Endothelial cell of umbilical vein (primary cell): ENCODE results near the gene RELN. TPM values are rescaled to one million over a fixed set of nuclear protein-coding genes. Genes with fewer than 3 reads are reported as not detected.

Experiments
- BruUV-seq: library from RNA; stranded (reverse); fragments of 400-500 nt; replicated peaks from 2 replicates; lab custom pipeline; 2021; lab: Mats Ljungman, UMichigan
- CTCF ChIA-PET: fragments of 300-600, 350-600 bp; sonication (Branson Sonifier 250); formaldehyde crosslinking; loops from one replicate; lab custom pipeline; 2021; ENCODE audit warnings: antibody characterized with exemption, inconsistent platforms; lab: Charles Lee
- POLR2A ChIA-PET: fragments of 300-600, 350-600 bp; sonication (Branson Sonifier 250); formaldehyde crosslinking; loops from one replicate; lab custom pipeline; 2021; ENCODE audit warnings: antibody characterized with exemption, inconsistent platforms; lab: Charles Lee
- DNase-seq: peaks from one replicate; pipeline ENCODE4 v3.0.0-alpha.2; 2011; ENCODE audit warnings: low read depth, low spot score
- FAIRE-seq: peaks from 2 replicates; lab custom pipeline; 2011; peaks lifted over from hg19 to GRCh38; lab: Jason Lieb, UNC
- H2AFZ ChIP-seq: 2 replicates; pipeline ENCODE4 v1.6.0; 2012; ENCODE audit warnings: low read depth, low read length, control low read depth, inconsistent platforms
- H3K27ac ChIP-seq: 2 replicates; pipeline ENCODE4 v1.5.1; 2011; ENCODE audit warnings: low read depth, mild to moderate bottlenecking, control low read depth, low read length, moderate library complexity; ENCODE audit not compliant: insufficient read depth
- H3K27me3 ChIP-seq, 2 experiments: 2 replicates each; pipeline versions ENCODE4 v1.6.0 to v1.6.1; 2011; ENCODE audit warnings: low read length in 2 of 2, mixed read lengths in 1 of 2; ENCODE audit not compliant: control insufficient read depth in 2 of 2, insufficient read depth in 2 of 2
- H3K36me3 ChIP-seq, 2 experiments: 2 replicates in 1 of 2; 3 replicates in 1 of 2; pipeline ENCODE4 v1.5.1; 2011; ENCODE audit warnings: low read length in 2 of 2, mild to moderate bottlenecking in 1 of 2, moderate library complexity in 1 of 2; ENCODE audit not compliant: control insufficient read depth in 2 of 2, insufficient read depth in 2 of 2; ENCODE audit errors: extremely low read depth in 1 of 2
- H3K4me1 ChIP-seq: 3 replicates; pipeline ENCODE4 v1.5.1; 2011; ENCODE audit warnings: mild to moderate bottlenecking, low read length; ENCODE audit not compliant: control insufficient read depth, insufficient read depth; ENCODE audit errors: extremely low read depth
- H3K4me2 ChIP-seq: 2 replicates; pipeline ENCODE4 v1.6.1; 2011; ENCODE audit warnings: low read length, control low read depth, mixed read lengths; ENCODE audit not compliant: insufficient read depth
- H3K4me3 ChIP-seq, 3 experiments: fragments of 200-600 bp in 1 of 3; sonication (generic), shearing (Covaris generic) in 1 of 3; replicated peaks in 1 of 3; 2 replicates each; pipeline ENCODE4 v1.5.1; 2011 to 2016; ENCODE audit warnings: control low read depth in 3 of 3, low read length in 3 of 3, mild to moderate bottlenecking in 2 of 3, inconsistent platforms in 1 of 3, low read depth in 1 of 3, moderate library complexity in 1 of 3; ENCODE audit not compliant: insufficient read depth in 1 of 3
- H3K79me2 ChIP-seq: 2 replicates; pipeline ENCODE4 v1.6.0; 2012; ENCODE audit warnings: low read length, inconsistent platforms; ENCODE audit not compliant: control insufficient read depth, insufficient read depth
- H3K9ac ChIP-seq: replicated peaks from 2 replicates; pipeline ENCODE3; 2011; ENCODE audit warnings: low read length, control low read depth; ENCODE audit not compliant: insufficient read depth; ENCODE audit errors: extremely low read depth
- H3K9me1 ChIP-seq: replicated peaks from 3 replicates; pipeline ENCODE4 v1.6.0; 2011; ENCODE audit warnings: mild to moderate bottlenecking, low read length; ENCODE audit not compliant: control insufficient read depth, insufficient read depth; ENCODE audit errors: extremely low read depth
- H3K9me3 ChIP-seq: replicated peaks from 2 replicates; pipeline ENCODE4 v1.5.1; 2012; ENCODE audit warnings: low read length, inconsistent platforms; ENCODE audit not compliant: control insufficient read depth, insufficient read depth
- H4K20me1 ChIP-seq: replicated peaks from 2 replicates; pipeline ENCODE3; 2011; ENCODE audit warnings: mild to moderate bottlenecking, low read length; ENCODE audit not compliant: control insufficient read depth, insufficient read depth; ENCODE audit errors: extremely low read depth
- EZH2 ChIP-seq: IDR thresholded peaks from 2 replicates; pipeline ENCODE4 v1.6.1; 2012; ENCODE audit warnings: borderline replicate concordance, low read depth, mild to moderate bottlenecking, moderate library complexity, low read length, inconsistent platforms; ENCODE audit not compliant: severe bottlenecking
- FOS ChIP-seq: IDR thresholded peaks from 2 replicates; pipeline ENCODE4 v1.6.1; 2011; ENCODE audit warnings: mild to moderate bottlenecking, low read length, moderate library complexity, borderline replicate concordance; ENCODE audit not compliant: insufficient read depth
- GATA2 ChIP-seq: IDR thresholded peaks from 2 replicates; pipeline ENCODE4 v1.7.0; 2011; ENCODE audit warnings: low read depth, mild to moderate bottlenecking, moderate library complexity, mixed read lengths, low read length; ENCODE audit not compliant: insufficient read length, insufficient read depth
- JUN ChIP-seq: IDR thresholded peaks from 2 replicates; pipeline ENCODE4 v1.6.1; 2011; ENCODE audit warnings: borderline replicate concordance, low read depth; ENCODE audit not compliant: insufficient read length, insufficient read depth
- MYC ChIP-seq: IDR thresholded peaks from one replicate; pipeline ENCODE4 v1.6.1; 2011; ENCODE audit warnings: mild to moderate bottlenecking, low read depth, low read length
- POLR2A ChIP-seq: IDR thresholded peaks from 2 replicates; pipeline ENCODE4 v1.6.1; 2012; ENCODE audit warnings: low read depth, mild to moderate bottlenecking, control low read depth, low read length
- POLR2AphosphoS5 ChIP-seq: IDR thresholded peaks from 2 replicates; pipeline ENCODE4 v1.6.1; 2012; ENCODE audit warnings: low read depth, mild to moderate bottlenecking, control low read depth, low read length, moderate library complexity; ENCODE audit not compliant: insufficient read depth
- dilution Hi-C: fragments of 300-500 bp; cut with MboI; formaldehyde crosslinking; loops from one replicate; pipeline ENCODE4 v1.15.0; 2019; ENCODE audit warnings: low sequenced_read_pairs; ENCODE audit not compliant: extremely low pct_ligation_motif_present
- intact Hi-C: fragments of 100-400 bp; cut with micrococcal nuclease; formaldehyde crosslinking; loops from one replicate; pipeline ENCODE4 v1.10.0; 2022
- polyA plus RNA-seq, 4 experiments: library from polyadenylated mRNA; depleted of rRNA in 3 of 4; stranded (reverse) in 3 of 4; unstranded in 1 of 4; fragments of >200 nt; gene quantifications; 2 replicates each; pipeline versions ENCODE4 v1.2.1 to v1.2.3, GENCODE V29; 2011 to 2012; ENCODE audit warnings: missing spikeins in 1 of 4
- total RNA-seq: library from RNA; stranded (reverse); gene quantifications from 2 replicates; pipeline ENCODE4 v1.2.3, GENCODE V29; 2021
- TF ChIP-seq, protein P1 (sequence below): IDR thresholded peaks from 2 replicates; pipeline ENCODE4 v1.6.1; 2011; ENCODE audit not compliant: insufficient read depth, insufficient read length
- TF ChIP-seq, protein P2 (sequence below), 2 donors: IDR thresholded peaks; 1 replicate in 1 of 2; 2 replicates in 1 of 2; pipeline ENCODE4 v1.5.1; 2011; ENCODE audit warnings: low read length in 2 of 2, mild to moderate bottlenecking in 2 of 2, moderate library complexity in 2 of 2, control low read depth in 1 of 2, inconsistent platforms in 1 of 2, low read depth in 1 of 2; ENCODE audit not compliant: insufficient read depth in 1 of 2; ENCODE audit errors: extremely low read depth in 1 of 2

The RELN gene
- total and polyA plus RNA-seq, 2 donors (not counting 3 experiments of a cell fraction or from before 2014, with no cell fraction given), result 0.15 to 0.22 TPM

- no peak for FAIRE-seq
Observed at GRCh38 chr7:103764901-103765300, 224.6 kb downstream of the RELN start.

DNA sequence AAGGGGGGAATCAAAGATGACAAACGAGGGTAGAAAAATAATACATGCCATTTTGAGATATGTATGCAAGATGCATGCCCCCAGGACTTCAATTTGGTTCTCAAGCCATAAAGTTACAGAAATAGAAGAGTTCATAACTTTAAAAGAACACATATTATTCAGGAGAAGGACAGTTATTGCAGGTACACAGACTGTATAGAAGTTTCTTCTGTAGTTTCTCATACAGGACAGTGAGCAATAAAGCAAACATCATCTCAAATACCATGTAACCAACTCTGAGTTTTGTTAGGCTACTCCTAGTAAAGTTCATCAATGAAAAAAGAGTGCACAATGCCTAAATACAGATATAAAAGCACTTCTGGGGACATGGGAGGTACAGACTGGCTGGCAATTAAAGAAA, 226.6 kb downstream of the RELN start:
- H3K4me1 ChIP-seq, result no peaks in the 10 kb centered on the region
- no peaks in the 10 kb centered on the region for H3K9me1 ChIP-seq
- H3K9me3 ChIP-seq, result no peaks in the 10 kb centered on the region
- TF ChIP-seq POLR2A (no peak), JUN (no peak), MYC (no peak), FOS (no peak), EZH2 (no peak), POLR2AphosphoS5 (no peak), GATA2 (no peak)
- TF ChIP-seq, protein P1, sequence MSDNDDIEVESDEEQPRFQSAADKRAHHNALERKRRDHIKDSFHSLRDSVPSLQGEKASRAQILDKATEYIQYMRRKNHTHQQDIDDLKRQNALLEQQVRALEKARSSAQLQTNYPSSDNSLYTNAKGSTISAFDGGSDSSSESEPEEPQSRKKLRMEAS, result no peak
- TF ChIP-seq, protein P2, sequence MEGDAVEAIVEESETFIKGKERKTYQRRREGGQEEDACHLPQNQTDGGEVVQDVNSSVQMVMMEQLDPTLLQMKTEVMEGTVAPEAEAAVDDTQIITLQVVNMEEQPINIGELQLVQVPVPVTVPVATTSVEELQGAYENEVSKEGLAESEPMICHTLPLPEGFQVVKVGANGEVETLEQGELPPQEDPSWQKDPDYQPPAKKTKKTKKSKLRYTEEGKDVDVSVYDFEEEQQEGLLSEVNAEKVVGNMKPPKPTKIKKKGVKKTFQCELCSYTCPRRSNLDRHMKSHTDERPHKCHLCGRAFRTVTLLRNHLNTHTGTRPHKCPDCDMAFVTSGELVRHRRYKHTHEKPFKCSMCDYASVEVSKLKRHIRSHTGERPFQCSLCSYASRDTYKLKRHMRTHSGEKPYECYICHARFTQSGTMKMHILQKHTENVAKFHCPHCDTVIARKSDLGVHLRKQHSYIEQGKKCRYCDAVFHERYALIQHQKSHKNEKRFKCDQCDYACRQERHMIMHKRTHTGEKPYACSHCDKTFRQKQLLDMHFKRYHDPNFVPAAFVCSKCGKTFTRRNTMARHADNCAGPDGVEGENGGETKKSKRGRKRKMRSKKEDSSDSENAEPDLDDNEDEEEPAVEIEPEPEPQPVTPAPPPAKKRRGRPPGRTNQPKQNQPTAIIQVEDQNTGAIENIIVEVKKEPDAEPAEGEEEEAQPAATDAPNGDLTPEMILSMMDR (IDR thresholded peaks at IDR 0.05; ENCODE audit: extremely low read depth in 1 of 2, insufficient read depth in 1 of 2, low read depth in 1 of 2, low read length in 2 of 2), result no peak
- no peak overlapping the region for H3K27ac ChIP-seq
- H2AFZ ChIP-seq, result no peak overlapping the region
- DNase-seq, result no peak
- dilution Hi-C loops, result no loop called here
- H3K9ac ChIP-seq, result no peak overlapping the region
- POLR2A ChIA-PET, result no interaction called here
- intact Hi-C loops, result no loop called here
- H3K27me3 ChIP-seq, result peaks cover 2 to 15% of the 10 kb centered on the region in 2 experiments
- CTCF ChIA-PET, result no interaction called here
- H3K79me2 ChIP-seq, result no peaks in the 10 kb centered on the region
- no TSS peak for BruUV-seq
- H3K36me3 ChIP-seq, result no peaks in the 10 kb centered on the region
- H3K4me2 ChIP-seq, result no peak overlapping the region
- H4K20me1 ChIP-seq, result no peaks in the 10 kb centered on the region
- no peak for FAIRE-seq
- H3K4me3 ChIP-seq, result no peak overlapping the region

More at GRCh38 chr7:103764901-103765300, 224.6 kb downstream of the RELN start:
- intact Hi-C loops (no loop called here), dilution Hi-C loops (no loop called here)
- ChIA-PET POLR2A (no interaction called here), CTCF (no interaction called here)
- no peak overlapping the region for H3K9ac ChIP-seq
- no peak for DNase-seq
- H3K9me1 ChIP-seq, result no peaks in the 10 kb centered on the region
- H4K20me1 ChIP-seq, result no peaks in the 10 kb centered on the region
- TF ChIP-seq POLR2A (no peak), JUN (no peak), FOS (no peak), MYC (no peak), EZH2 (no peak)
- BruUV-seq, result no TSS peak
- H3K4me1 ChIP-seq, result no peaks in the 10 kb centered on the region
- no peaks in the 10 kb centered on the region for H3K79me2 ChIP-seq
- no peaks in the 10 kb centered on the region for H3K9me3 ChIP-seq
- H3K27me3 ChIP-seq, result peaks cover 2 to 14% of the 10 kb centered on the region in 2 experiments
- H3K4me2 ChIP-seq, result no peak overlapping the region
- H2AFZ ChIP-seq, result no peak overlapping the region
- no peaks in the 10 kb centered on the region for H3K36me3 ChIP-seq
- no peak overlapping the region for H3K4me3 ChIP-seq
- H3K27ac ChIP-seq, result no peak overlapping the region
